Liver (tissue), 3 donors: ENCODE data around the gene BMP10.

Experiments
- CTCF ChIP-seq: fragments of 150-350 bp; IDR thresholded peaks from 2 replicates; pipeline ENCODE4 v1.5.1; 2017; ENCODE audit warnings: improper control_type of control experiment, low read depth, low read length; ENCODE audit not compliant: missing input control
- EGR1 ChIP-seq, 2 donors: IDR thresholded peaks; 2 replicates each; pipeline ENCODE4 v1.6.1; 2016 to 2018; ENCODE audit warnings: antibody characterized with exemption in 2 of 2, low read depth in 2 of 2
- GABPA ChIP-seq, 2 donors: IDR thresholded peaks in 1 of 2; conservative IDR thresholded peaks in 1 of 2; 2 replicates each; pipeline ENCODE4 v1.6.1; 2016; ENCODE audit warnings: antibody characterized with exemption in 2 of 2, mild to moderate bottlenecking in 1 of 2, moderate library complexity in 1 of 2
- HNF4G ChIP-seq: IDR thresholded peaks from 2 replicates; pipeline ENCODE4 v1.6.1; 2016; ENCODE audit warnings: antibody characterized with exemption
- RAD21 ChIP-seq, 2 donors: IDR thresholded peaks; 2 replicates each; pipeline ENCODE4 v1.6.1; 2016; ENCODE audit warnings: antibody characterized with exemption in 2 of 2, mild to moderate bottlenecking in 2 of 2
- REST ChIP-seq: IDR thresholded peaks from 2 replicates; pipeline ENCODE4 v1.6.1; 2016; ENCODE audit warnings: antibody characterized with exemption, mild to moderate bottlenecking
- RXRA ChIP-seq, 2 donors: IDR thresholded peaks; 2 replicates each; pipeline ENCODE4 v1.6.1; 2017 to 2018; ENCODE audit warnings: antibody characterized with exemption in 2 of 2, mild to moderate bottlenecking in 1 of 2
- TAF1 ChIP-seq: conservative IDR thresholded peaks from 2 replicates; pipeline ENCODE4 v1.6.1; 2016; ENCODE audit warnings: antibody characterized with exemption, mild to moderate bottlenecking
- ZBTB33 ChIP-seq: IDR thresholded peaks from 2 replicates; pipeline ENCODE4 v1.6.1; 2016; ENCODE audit warnings: antibody characterized with exemption
- donor health status: healthy.
- donor health status: healthy.

GRCh38 chr2:68885811-68886075, 14.5 kb upstream of the BMP10 start:
- TF ChIP-seq EGR1 (IDR thresholded peaks at IDR 0.05; ENCODE audit: low read depth in 2 of 2) (no peak), CTCF (no peak), REST (no peak), RAD21 (IDR thresholded peaks at IDR 0.05) (no peak), GABPA (IDR thresholded peaks at IDR 0.05 in 1 of 2, conservative IDR thresholded peaks at IDR 0.05 in 1 of 2) (no peak), TAF1 (no peak), ZBTB33 (no peak), RXRA (IDR thresholded peaks at IDR 0.05) (no peak), HNF4G (no peak)
